H1 (cell line): Measurements from ENCODE around the gene HOMER2. TPM values are rescaled to one million over a fixed set of nuclear protein-coding genes. Genes with fewer than 3 reads are reported as not detected.

Experiments
- CTCF ChIA-PET: fragments of 300-600 bp; sonication (Branson Sonifier 250); formaldehyde crosslinking; loops from one replicate; lab custom pipeline; 2021; ENCODE audit not compliant: partially characterized antibody; lab: Charles Lee
- POLR2A ChIA-PET: fragments of 300-600 bp; sonication (Branson Sonifier 250); formaldehyde crosslinking; loops from one replicate; lab custom pipeline; 2021; ENCODE audit warnings: inconsistent platforms; ENCODE audit not compliant: partially characterized antibody; lab: Charles Lee
- DNase-seq, 2 experiments: peaks; one replicate each; pipeline versions ENCODE4 v3.0.0 to v3.0.0-alpha.2; 2010 to 2022; ENCODE audit warnings: low spot score in 2 of 2, low read depth in 1 of 2, mixed read lengths in 1 of 2
- FAIRE-seq: peaks from 2 replicates; lab custom pipeline; 2011; peaks lifted over from hg19 to GRCh38; lab: Jason Lieb, UNC
- H2AFZ ChIP-seq: 2 replicates; pipeline ENCODE4 v1.8.1; 2012; ENCODE audit warnings: low read length, inconsistent platforms
- H2AK5ac ChIP-seq: 2 replicates; pipeline ENCODE4 v1.6.1; 2013; ENCODE audit warnings: low read depth, low read length
- H2BK120ac ChIP-seq: replicated peaks from 2 replicates; pipeline ENCODE3; 2013; ENCODE audit warnings: low read depth, low read length, inconsistent platforms
- H2BK12ac ChIP-seq: 2 replicates; pipeline ENCODE4 v1.6.1; 2013; ENCODE audit warnings: low read depth, low read length
- H2BK15ac ChIP-seq: 2 replicates; pipeline ENCODE4 v1.6.1; 2013; ENCODE audit warnings: low read length
- H2BK20ac ChIP-seq: 2 replicates; pipeline ENCODE4 v1.6.1; 2013; ENCODE audit warnings: low read length
- H2BK5ac ChIP-seq: 2 replicates; pipeline ENCODE4 v1.6.1; 2013; ENCODE audit warnings: low read depth, low read length
- H3K14ac ChIP-seq: 2 replicates; pipeline ENCODE4 v1.6.1; 2013; ENCODE audit warnings: inconsistent platforms; ENCODE audit not compliant: insufficient read length
- H3K18ac ChIP-seq: 2 replicates; pipeline ENCODE4 v1.6.1; 2013; ENCODE audit warnings: low read length; ENCODE audit errors: extremely low read depth
- H3K23ac ChIP-seq: 2 replicates; pipeline ENCODE4 v1.6.1; 2013; ENCODE audit warnings: inconsistent platforms; ENCODE audit not compliant: insufficient read length
- H3K23me2 ChIP-seq: 2 replicates; pipeline ENCODE4 v1.6.1; 2013; ENCODE audit warnings: low read depth, low read length
- H3K27ac ChIP-seq: 2 replicates; pipeline ENCODE4 v1.6.1; 2011; ENCODE audit warnings: low read depth, low read length, inconsistent platforms
- H3K27me3 ChIP-seq, 4 experiments: replicated peaks in 1 of 4; 1 replicate in 1 of 4; 2 replicates in 3 of 4; pipeline versions ENCODE4 v1.6.1 to v1.8.1; 2011 to 2013; ENCODE audit warnings: low read length in 3 of 4, mild to moderate bottlenecking in 3 of 4, inconsistent platforms in 2 of 4, mixed read lengths in 2 of 4, moderate library complexity in 1 of 4; ENCODE audit not compliant: control insufficient read depth in 3 of 4, insufficient read depth in 3 of 4; ENCODE audit errors: extremely low read depth in 1 of 4
- H3K36me3 ChIP-seq, 4 experiments: 2 replicates each; pipeline versions ENCODE4 v1.6.1 to v1.8.1; 2011 to 2013; ENCODE audit warnings: mild to moderate bottlenecking in 4 of 4, low read length in 3 of 4, moderate library complexity in 2 of 4, control low read depth in 1 of 4, inconsistent platforms in 1 of 4; ENCODE audit not compliant: insufficient read depth in 4 of 4, control insufficient read depth in 2 of 4
- H3K4ac ChIP-seq: replicated peaks from 2 replicates; pipeline ENCODE3; 2013; ENCODE audit warnings: low read length, low read depth, mixed read lengths, inconsistent platforms; ENCODE audit not compliant: insufficient read length
- H3K4me1 ChIP-seq, 4 experiments: replicated peaks in 1 of 4; 1 replicate in 1 of 4; 2 replicates in 3 of 4; pipeline versions ENCODE4 v1.6.1 to v1.8.1; 2011 to 2013; ENCODE audit warnings: low read length in 3 of 4, inconsistent platforms in 2 of 4, mixed read lengths in 1 of 4; ENCODE audit not compliant: insufficient read depth in 4 of 4, control insufficient read depth in 3 of 4
- H3K4me2 ChIP-seq, 2 experiments: 2 replicates each; pipeline versions ENCODE4 v1.6.1 to v1.8.1; 2011 to 2013; ENCODE audit warnings: low read depth in 2 of 2, low read length in 2 of 2, control low read depth in 1 of 2, inconsistent platforms in 1 of 2, mild to moderate bottlenecking in 1 of 2; ENCODE audit not compliant: insufficient read depth in 1 of 2
- H3K4me3 ChIP-seq, 4 experiments: fragments of 200-600, 300-600 bp in 1 of 4; sonication (generic), shearing (Covaris generic), sonication (Bioruptor Twin) in 1 of 4; 2 replicates each; pipeline versions ENCODE4 v1.5.1 to v1.8.1; 2011 to 2016; ENCODE audit warnings: low read length in 4 of 4, low read depth in 3 of 4, control low read depth in 2 of 4, inconsistent platforms in 2 of 4, mild to moderate bottlenecking in 2 of 4, mixed read lengths in 1 of 4, moderate library complexity in 1 of 4; ENCODE audit not compliant: insufficient read depth in 2 of 4; ENCODE audit errors: extremely low read depth in 1 of 4
- H3K56ac ChIP-seq: replicated peaks from 2 replicates; pipeline ENCODE3; 2013; ENCODE audit warnings: low read depth, mild to moderate bottlenecking, mixed read lengths, low read length, inconsistent platforms; ENCODE audit not compliant: insufficient read length
- H3K79me1 ChIP-seq: 2 replicates; pipeline ENCODE4 v1.6.1; 2013; ENCODE audit warnings: low read depth, low read length, control low read depth
- H3K79me2 ChIP-seq, 2 experiments: 2 replicates each; pipeline versions ENCODE4 v1.6.1 to v1.8.1; 2012 to 2013; ENCODE audit warnings: low read length in 2 of 2, mild to moderate bottlenecking in 2 of 2, inconsistent platforms in 1 of 2; ENCODE audit not compliant: insufficient read depth in 2 of 2, control insufficient read depth in 1 of 2
- H3K9ac ChIP-seq, 4 experiments: replicated peaks in 1 of 4; 1 replicate in 1 of 4; 2 replicates in 3 of 4; pipeline versions ENCODE4 v1.6.1 to v1.8.1; 2011 to 2013; ENCODE audit warnings: low read depth in 3 of 4, low read length in 3 of 4, control low read depth in 2 of 4, mild to moderate bottlenecking in 2 of 4, moderate library complexity in 2 of 4, inconsistent platforms in 1 of 4; ENCODE audit errors: extremely low read depth in 1 of 4
- H3K9me3 ChIP-seq, 2 experiments: 2 replicates each; pipeline versions ENCODE4 v1.6.1 to v1.8.1; 2012 to 2013; ENCODE audit warnings: mild to moderate bottlenecking in 2 of 2, moderate library complexity in 2 of 2, control low read depth in 1 of 2, inconsistent platforms in 1 of 2, low read depth in 1 of 2, low read length in 1 of 2, mixed read lengths in 1 of 2; ENCODE audit not compliant: insufficient read depth in 2 of 2
- H4K20me1 ChIP-seq, 2 experiments: replicated peaks in 1 of 2; 2 replicates each; pipeline versions ENCODE3 to v1.8.1; 2011 to 2013; ENCODE audit warnings: inconsistent platforms in 2 of 2, low read length in 2 of 2, mild to moderate bottlenecking in 1 of 2; ENCODE audit not compliant: insufficient read depth in 2 of 2, control insufficient read depth in 1 of 2
- H4K5ac ChIP-seq: 2 replicates; pipeline ENCODE4 v1.6.1; 2013; ENCODE audit warnings: low read length, low read depth, mixed read lengths, inconsistent platforms; ENCODE audit not compliant: insufficient read length
- H4K8ac ChIP-seq: 2 replicates; pipeline ENCODE4 v1.8.0; 2013; ENCODE audit warnings: mild to moderate bottlenecking, moderate library complexity, low read length, inconsistent platforms; ENCODE audit not compliant: insufficient read depth; ENCODE audit errors: extremely low read depth
- H4K91ac ChIP-seq: replicated peaks from 2 replicates; pipeline ENCODE3; 2013; ENCODE audit warnings: low read length, mixed read lengths, inconsistent platforms; ENCODE audit not compliant: insufficient read length
- BCL11A ChIP-seq, 2 experiments: IDR thresholded peaks; one replicate each; pipeline ENCODE4 v1.6.1; 2011; ENCODE audit warnings: low read depth in 2 of 2, low read length in 2 of 2, mild to moderate bottlenecking in 2 of 2
- CTBP2 ChIP-seq: IDR thresholded peaks from 2 replicates; pipeline ENCODE4 v1.7.0; 2011; ENCODE audit warnings: borderline replicate concordance, mild to moderate bottlenecking, moderate library complexity, mixed read lengths, low read length; ENCODE audit not compliant: insufficient read depth, insufficient read length
- EZH2 ChIP-seq: fragments of 200-600 bp; sonication (generic); IDR thresholded peaks from 2 replicates; pipeline ENCODE4 v1.7.1; 2012; ENCODE audit warnings: low read depth, mild to moderate bottlenecking, moderate library complexity, low read length, inconsistent platforms; ENCODE audit not compliant: severe bottlenecking
- GABPA ChIP-seq: IDR thresholded peaks from 2 replicates; pipeline ENCODE4 v1.6.1; 2011; ENCODE audit warnings: mild to moderate bottlenecking, low read length, moderate library complexity, borderline replicate concordance; ENCODE audit not compliant: insufficient read depth
- KDM1A ChIP-seq: fragments of 200-600, 300-600 bp; sonication (generic); IDR thresholded peaks from 2 replicates; pipeline ENCODE4 v1.7.1; 2016; ENCODE audit warnings: mild to moderate bottlenecking, low read length, borderline replicate concordance
- RXRA ChIP-seq: IDR thresholded peaks from 2 replicates; pipeline ENCODE4 v1.6.1; 2011; ENCODE audit warnings: low read depth, mild to moderate bottlenecking, low read length, moderate library complexity; ENCODE audit not compliant: insufficient read depth
- TAF1 ChIP-seq: IDR thresholded peaks from 2 replicates; pipeline ENCODE4 v1.6.1; 2011; ENCODE audit warnings: mild to moderate bottlenecking, low read depth, low read length
- TCF12 ChIP-seq: IDR thresholded peaks from 2 replicates; pipeline ENCODE4 v1.6.1; 2011; ENCODE audit warnings: low read depth, mild to moderate bottlenecking, low read length
- TEAD4 ChIP-seq: IDR thresholded peaks from 2 replicates; pipeline ENCODE4 v1.6.1; 2012; ENCODE audit warnings: low read depth, low read length, inconsistent platforms, mixed read lengths
- ZNF274 ChIP-seq: IDR thresholded peaks from 2 replicates; pipeline ENCODE4 v1.7.0; 2012; ENCODE audit warnings: low read length, borderline replicate concordance; ENCODE audit errors: extremely low read depth
- WGBS, 2 experiments: shearing (Covaris generic) in 1 of 2; methylation state at CpG; one replicate each; pipeline versions ENCODE4 v1.1.6 to v1.1.7; 2013 to 2015; ENCODE audit warnings: low lambda C conversion rate in 2 of 2, mixed read lengths in 2 of 2, inconsistent platforms in 1 of 2, low coverage in 1 of 2, missing lambda C conversion rate in 1 of 2; ENCODE audit not compliant: insufficient replicate concordance in 2 of 2, insufficient coverage in 1 of 2, insufficient read length in 1 of 2; ENCODE audit errors: extremely low coverage in 1 of 2, missing lambda C conversion rate in 1 of 2; 5-methylcytosine and 5-hydroxymethylcytosine counted together
- polyA plus RNA-seq, 7 experiments: library from polyadenylated mRNA; depleted of rRNA in 3 of 7; stranded (reverse) in 5 of 7; unstranded in 2 of 7; fragments of >200 nt in 5 of 7; fragments of 200-250 nt in 2 of 7; gene quantifications; 1 replicate in 5 of 7; 2 replicates in 1 of 7; 4 replicates in 1 of 7; pipeline versions ENCODE4 v1.2.1 to v1.2.3, GENCODE V29; 2011 to 2013; ENCODE audit warnings: missing spikeins in 2 of 7, mixed read lengths in 2 of 7
- total RNA-seq: library from RNA; stranded (reverse); fragmentation: NEBNext Ultra II Directional; extraction: Animal tissue kit (Norgen Biotek cat#: 25700); gene quantifications from 2 replicates; pipeline ENCODE4 v1.2.1, GENCODE V29; 2021

HOMER2 gene
- total and polyA plus RNA-seq, 2 of the 8 experiments (the other 6 are each of a cell fraction or from before 2014, with no cell fraction given) = 12.5 to 27.6 TPM

GRCh38 chr15:82966671-82967071 is 14.2 kb upstream of the HOMER2 start:
- Histone ChIP-seq H3K27me3 (no peaks in the 10 kb centered on the region), H3K23me2 (no peaks in the 10 kb centered on the region), H3K56ac (no peak overlapping the region), H3K4me1 (peaks cover 0 to 11% (median 4%) of the 10 kb centered on the region in 4 experiments; a peak in 4 of 7 replicates), H4K5ac (no peak overlapping the region), H3K18ac (no peak overlapping the region), H2AK5ac (no peak overlapping the region), H2BK20ac (no peak overlapping the region), H4K20me1 (peaks cover 0 to 3% of the 10 kb centered on the region in 2 experiments), H3K14ac (no peak overlapping the region), H3K4ac (no peak overlapping the region), H2BK15ac (no peak overlapping the region), H3K4me2 (no peak overlapping the region), H3K9ac (no peak overlapping the region; a peak in 1 of 7 replicates), H2BK12ac (no peak overlapping the region), H2BK120ac (no peak overlapping the region), H4K91ac (no peak overlapping the region), H2AFZ (no peak overlapping the region), H3K23ac (no peak overlapping the region), H2BK5ac (no peak overlapping the region), H3K79me2 (no peaks in the 10 kb centered on the region), H3K4me3 (no peak overlapping the region), H3K27ac (no peak overlapping the region), H4K8ac (no peak overlapping the region), H3K79me1 (no peaks in the 10 kb centered on the region), H3K36me3 (no peaks in the 10 kb centered on the region), H3K9me3 (no peaks in the 10 kb centered on the region)
- WGBS, 2 experiments = 85% methylated on average over 4 of the region's 4 CpGs; no CpG with 5 or more reads in 1 of the 2 experiments
- DNase-seq = no peak
- ChIA-PET CTCF (no interaction called here), POLR2A (interaction anchor here (3.0 kb wide), 1 partner anchor 19 kb away, joined by 11 read pairs; the partner anchor contains the start of gene RAMAC)
- FAIRE-seq = no peak
- TF ChIP-seq EZH2 (no peak), CTBP2 (no peak), TCF12 (no peak), TEAD4 (no peak), GABPA (no peak), TAF1 (no peak), KDM1A (no peak), RXRA (no peak), BCL11A (IDR thresholded peaks at IDR 0.05; ENCODE audit: low read depth in 2 of 2, low read length in 2 of 2) (no peak), ZNF274 (no peak)
